Chondrocyte (in vitro differentiated cells): Measurements from ENCODE around the gene GUCY2D. TPM values are rescaled to one million over a fixed set of nuclear protein-coding genes. Genes with fewer than 3 reads are reported as not detected.
"Not testable (repeated sequence)": the region's sequence is repeated elsewhere in the genome, so short reads cannot be mapped to it uniquely, and the experiment has no call there.

Experiments
- DNase-seq: peaks from one replicate; pipeline ENCODE4 v3.0.0; 2021; ENCODE audit warnings: mixed read lengths, low spot score
- H3K27ac Mint-ChIP-seq: one replicate; pipeline ENCODE4 v1.8.0; 2021; ENCODE audit warnings: mild to moderate bottlenecking, moderate library complexity, mixed read lengths; ENCODE audit not compliant: unreplicated experiment
- H3K27me3 Mint-ChIP-seq: 2 replicates; pipeline ENCODE4 v1.8.0; 2021; ENCODE audit warnings: low read depth, mixed read lengths
- H3K36me3 Mint-ChIP-seq: 2 replicates; pipeline ENCODE4 v1.8.0; 2021; ENCODE audit warnings: low read depth, mixed read lengths
- H3K4me1 Mint-ChIP-seq: 2 replicates; pipeline ENCODE4 v1.8.0; 2021; ENCODE audit warnings: low read depth, mild to moderate bottlenecking, mixed read lengths
- H3K4me3 Mint-ChIP-seq: one replicate; pipeline ENCODE4 v1.8.0; 2021; ENCODE audit warnings: mild to moderate bottlenecking, moderate library complexity, mixed read lengths; ENCODE audit not compliant: unreplicated experiment
- H3K9me3 Mint-ChIP-seq: 2 replicates; pipeline ENCODE4 v1.8.0; 2021; ENCODE audit warnings: low read depth, mixed read lengths
- total RNA-seq: library from RNA; stranded (reverse); gene quantifications from 3 replicates; pipeline ENCODE4 v1.2.1, GENCODE V29; 2021
- TF ChIP-seq, protein P1 (sequence below): fragments of 200-600 bp; sonication (generic); IDR thresholded peaks from 2 replicates; pipeline ENCODE4 v1.5.0; 2021; ENCODE audit warnings: antibody characterized with exemption, mild to moderate bottlenecking, moderate library complexity

Gene GUCY2D
- total RNA-seq, 1 donor from 2014 or later, result not detected

- Mint-ChIP-seq H3K36me3 (no peaks in the 10 kb centered on the region), H3K27ac (no peak overlapping the region), H3K27me3 (peaks cover 6% of the 10 kb centered on the region), H3K4me3 (no peak overlapping the region), H3K4me1 (peaks cover 23% of the 10 kb centered on the region), H3K9me3 (no peaks in the 10 kb centered on the region)
- no peak for DNase-seq
- TF ChIP-seq, protein P1, sequence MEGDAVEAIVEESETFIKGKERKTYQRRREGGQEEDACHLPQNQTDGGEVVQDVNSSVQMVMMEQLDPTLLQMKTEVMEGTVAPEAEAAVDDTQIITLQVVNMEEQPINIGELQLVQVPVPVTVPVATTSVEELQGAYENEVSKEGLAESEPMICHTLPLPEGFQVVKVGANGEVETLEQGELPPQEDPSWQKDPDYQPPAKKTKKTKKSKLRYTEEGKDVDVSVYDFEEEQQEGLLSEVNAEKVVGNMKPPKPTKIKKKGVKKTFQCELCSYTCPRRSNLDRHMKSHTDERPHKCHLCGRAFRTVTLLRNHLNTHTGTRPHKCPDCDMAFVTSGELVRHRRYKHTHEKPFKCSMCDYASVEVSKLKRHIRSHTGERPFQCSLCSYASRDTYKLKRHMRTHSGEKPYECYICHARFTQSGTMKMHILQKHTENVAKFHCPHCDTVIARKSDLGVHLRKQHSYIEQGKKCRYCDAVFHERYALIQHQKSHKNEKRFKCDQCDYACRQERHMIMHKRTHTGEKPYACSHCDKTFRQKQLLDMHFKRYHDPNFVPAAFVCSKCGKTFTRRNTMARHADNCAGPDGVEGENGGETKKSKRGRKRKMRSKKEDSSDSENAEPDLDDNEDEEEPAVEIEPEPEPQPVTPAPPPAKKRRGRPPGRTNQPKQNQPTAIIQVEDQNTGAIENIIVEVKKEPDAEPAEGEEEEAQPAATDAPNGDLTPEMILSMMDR, result no peak
These were observed 17.5 kb downstream of the GUCY2D start for GRCh38 chr17:8019665-8020650.

- Mint-ChIP-seq H3K27me3 (peaks cover 3% of the 10 kb centered on the region), H3K36me3 (no peaks in the 10 kb centered on the region), H3K27ac (no peak overlapping the region), H3K9me3 (no peaks in the 10 kb centered on the region), H3K4me3 (no peak overlapping the region), H3K4me1 (peaks cover 23% of the 10 kb centered on the region)
- TF ChIP-seq, protein P1, result no peak
- DNase-seq, result no peak
These were observed 18.6 kb downstream of the GUCY2D start for GRCh38 chr17:8020776-8021564.

- peaks cover 5% of the 10 kb centered on the region for H3K27me3 Mint-ChIP-seq
- no peak for DNase-seq
- H3K4me3 Mint-ChIP-seq, result no peak overlapping the region
- no peaks in the 10 kb centered on the region for H3K9me3 Mint-ChIP-seq
- no peak overlapping the region for H3K27ac Mint-ChIP-seq
- H3K36me3 Mint-ChIP-seq, result no peaks in the 10 kb centered on the region
- peaks cover 15% of the 10 kb centered on the region for H3K4me1 Mint-ChIP-seq
- TF ChIP-seq, protein P1, result no peak
These were observed 19.3 kb downstream of the GUCY2D start for GRCh38 chr17:8021565-8022359.

GRCh38 chr17:8022360-8023003 lies 20.1 kb downstream of the GUCY2D start:
- H3K27me3 Mint-ChIP-seq, result peaks cover 9% of the 10 kb centered on the region
- H3K27ac Mint-ChIP-seq, result no peak overlapping the region
- no peaks in the 10 kb centered on the region for H3K9me3 Mint-ChIP-seq
- DNase-seq, result no peak
- H3K4me1 Mint-ChIP-seq, result peaks cover 13% of the 10 kb centered on the region
- H3K36me3 Mint-ChIP-seq, result no peaks in the 10 kb centered on the region
- H3K4me3 Mint-ChIP-seq, result no peak overlapping the region
- TF ChIP-seq, protein P1, result no peak

DNA sequence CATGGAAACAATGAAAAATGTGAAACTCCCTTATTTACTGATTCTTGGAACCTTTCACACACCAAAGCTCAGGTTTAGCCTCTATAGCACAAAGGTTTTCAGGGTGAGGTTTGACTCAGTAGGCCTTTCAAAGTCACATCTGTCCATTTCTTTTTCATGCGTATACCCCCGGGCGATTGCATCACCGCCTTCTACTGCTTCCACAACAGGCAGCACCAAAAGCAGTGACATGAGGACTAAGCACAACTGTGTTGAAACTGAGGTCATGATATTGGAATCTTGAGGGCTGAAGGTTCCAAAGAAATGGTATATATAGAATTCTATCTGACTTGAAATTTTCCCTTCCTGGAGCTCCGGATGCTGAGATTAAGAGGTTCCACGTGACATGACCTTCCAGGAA lies 21.7 kb downstream of the GUCY2D start:
- not testable (repeated sequence) for H3K27ac Mint-ChIP-seq, H3K4me3 Mint-ChIP-seq

More for the DNA sequence above, 21.7 kb downstream of the GUCY2D start:
- H3K9me3 Mint-ChIP-seq, DNase-seq, H3K36me3 Mint-ChIP-seq: not testable (repeated sequence)
- H3K4me1 Mint-ChIP-seq, result peaks cover 13% of the 10 kb centered on the region
- H3K27me3 Mint-ChIP-seq, result peaks cover 21% of the 10 kb centered on the region
